ENCODE results near the gene DIAPH1. TPM values are rescaled to one million over a fixed set of nuclear protein-coding genes. Genes with fewer than 3 reads are reported as not detected.

DIAPH1 gene
- total RNA-seq, 4 donors from 2014 or later: 27.7 to 69.4 (median 30.2) TPM

GRCh38 chr5:141618030-141618803, 583 bp downstream of the DIAPH1 start:
- Histone ChIP-seq H3K4me1 (peaks cover 0 to 8% of the 10 kb centered on the region in 2 donors), H3K27me3 (no peaks in the 10 kb centered on the region), H3K36me3 (no peaks in the 10 kb centered on the region), H3K9me3 (no peaks in the 10 kb centered on the region), H3K27ac (peak overlapping the region; percentile 87 to 93), H3K4me3 (peak overlapping the region; percentile 83 to 96)
- TF ChIP-seq CTCF (IDR thresholded peaks at IDR 0.05): no peak
- no peak for TF ChIP-seq POLR2A (IDR thresholded peaks at IDR 0.05)
- intact Hi-C loops (cut with DNase I; ENCODE audit: low total_unique reads): no loop called here
- DNase-seq: peak; percentile 35 to 41

- DNase-seq: no peak
- peaks cover 0 to 10% of the 10 kb centered on the region in 2 donors for H3K4me1 ChIP-seq
- peak overlapping the region; percentile 87 to 93 for H3K27ac ChIP-seq
- intact Hi-C loops (cut with DNase I; ENCODE audit: low total_unique reads): no loop called here
- H3K36me3 ChIP-seq: no peaks in the 10 kb centered on the region
- no peak for TF ChIP-seq CTCF (IDR thresholded peaks at IDR 0.05)
- TF ChIP-seq POLR2A (IDR thresholded peaks at IDR 0.05): no peak
- no peaks in the 10 kb centered on the region for H3K9me3 ChIP-seq
- peak overlapping the region; percentile 83 to 96 for H3K4me3 ChIP-seq
- H3K27me3 ChIP-seq: no peaks in the 10 kb centered on the region
These were observed 1.1 kb downstream of the DIAPH1 start for GRCh38 chr5:141617682-141618029.

- intact Hi-C loops (cut with DNase I; ENCODE audit: low total_unique reads): no loop called here
- peak overlapping the region; percentile 87 to 93 for H3K27ac ChIP-seq
These were observed 1.7 kb downstream of the DIAPH1 start for GRCh38 chr5:141617128-141617527.

GRCh38 chr5:141615991-141616720, 2.6 kb downstream of the DIAPH1 start:
- no peaks in the 10 kb centered on the region for H3K27me3 ChIP-seq
- intact Hi-C loops (cut with DNase I; ENCODE audit: low total_unique reads): no loop called here
- H3K4me1 ChIP-seq: peaks cover 0 to 10% of the 10 kb centered on the region in 2 donors
- peak overlapping the region in 1 of 2 donors; percentile 87 for H3K27ac ChIP-seq
- TF ChIP-seq CTCF (IDR thresholded peaks at IDR 0.05) (no peak), POLR2A (IDR thresholded peaks at IDR 0.05) (no peak)
- H3K36me3 ChIP-seq: no peaks in the 10 kb centered on the region
- no peak overlapping the region for H3K4me3 ChIP-seq
- no peak for DNase-seq
- no peaks in the 10 kb centered on the region for H3K9me3 ChIP-seq

More at GRCh38 chr5:141617128-141617527, 1.7 kb downstream of the DIAPH1 start:
- TF ChIP-seq CTCF (IDR thresholded peaks at IDR 0.05) (no peak), POLR2A (IDR thresholded peaks at IDR 0.05) (no peak)
- Histone ChIP-seq H3K27me3 (no peaks in the 10 kb centered on the region), H3K36me3 (no peaks in the 10 kb centered on the region), H3K4me1 (peaks cover 0 to 10% of the 10 kb centered on the region in 2 donors), H3K4me3 (peak overlapping the region in 1 of 2 donors; percentile 83), H3K9me3 (no peaks in the 10 kb centered on the region)
- DNase-seq: no peak

- intact Hi-C loops (cut with DNase I; ENCODE audit: low total_unique reads): no loop called here
- TF ChIP-seq POLR2A (IDR thresholded peaks at IDR 0.05) (no peak), CTCF (IDR thresholded peaks at IDR 0.05) (no peak)
- peak overlapping the region in 1 of 2 donors; percentile 6 for H3K27ac ChIP-seq
- H3K36me3 ChIP-seq: no peaks in the 10 kb centered on the region
- no peaks in the 10 kb centered on the region for H3K9me3 ChIP-seq
- H3K27me3 ChIP-seq: no peaks in the 10 kb centered on the region
- peaks cover 0 to 10% of the 10 kb centered on the region in 2 donors for H3K4me1 ChIP-seq
- no peak for DNase-seq
- H3K4me3 ChIP-seq: no peak overlapping the region
These were observed 5.5 kb downstream of the DIAPH1 start for GRCh38 chr5:141613344-141613743.
